Measurements from ENCODE around the gene ANKFN1.

Gene ANKFN1

DNA sequence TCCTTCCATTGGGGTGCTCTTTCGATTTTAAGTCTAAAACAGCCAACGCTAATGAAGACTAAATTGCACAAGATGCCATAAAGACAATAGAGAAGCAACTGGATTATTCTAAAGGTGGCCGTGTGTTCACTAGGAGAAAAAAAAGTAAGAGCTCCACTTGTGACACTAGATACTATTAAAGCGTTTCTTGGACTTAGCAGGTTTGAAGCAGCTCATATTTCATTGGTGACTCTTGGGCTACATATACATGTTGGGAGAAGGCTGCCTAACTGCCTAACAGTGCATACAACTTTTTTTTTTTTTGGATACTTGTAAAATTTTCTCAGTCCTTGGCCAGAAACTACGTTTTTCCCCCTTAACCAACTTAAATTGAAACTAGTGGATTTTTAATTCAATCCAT is 328.4 kb downstream of the ANKFN1 start:
- 97% methylated on average over 4 of the region's 5 CpGs for WGBS
- H3K4me1 ChIP-seq (ENCODE audit: insufficient read depth, low read length): no peaks in the 10 kb centered on the region

DNA sequence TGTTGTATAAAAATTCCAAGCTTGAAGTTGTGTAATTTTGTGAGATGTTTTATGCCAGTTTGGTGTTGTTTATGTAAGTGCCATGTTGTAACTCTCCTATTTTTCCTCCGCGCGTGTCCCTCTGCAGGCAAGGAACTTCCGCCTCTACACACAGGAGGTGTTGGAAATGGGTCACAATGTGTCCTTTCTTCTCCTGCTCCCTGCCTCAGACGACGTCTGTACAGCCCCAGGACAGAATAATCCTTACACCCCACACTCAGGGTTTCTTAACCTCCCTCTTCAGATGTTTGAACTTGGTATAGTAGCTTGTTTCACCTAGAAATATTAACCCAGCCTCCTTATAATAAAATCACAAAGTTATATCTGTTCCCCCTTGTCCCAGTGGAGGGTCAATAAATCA is 329.0 kb downstream of the ANKFN1 start:
- Histone ChIP-seq H3K27me3 (ENCODE audit: insufficient read depth, low read length) (no peaks in the 10 kb centered on the region), H3K27ac (ENCODE audit: low read depth, low read length) (no peak overlapping the region), H3K9me3 (ENCODE audit: insufficient read depth, low read depth, low read length) (no peaks in the 10 kb centered on the region), H3K9ac (ENCODE audit: low read depth, low read length) (no peak overlapping the region), H3K36me3 (ENCODE audit: insufficient read depth, low read length) (no peaks in the 10 kb centered on the region), H3K4me1 (ENCODE audit: insufficient read depth, low read length) (no peaks in the 10 kb centered on the region), H3K4me3 (ENCODE audit: low read length) (no peak overlapping the region)
- WGBS: 94% methylated on average over 6 of the region's 6 CpGs

More for the DNA sequence above, 328.4 kb downstream of the ANKFN1 start:
- no peaks in the 10 kb centered on the region for H3K36me3 ChIP-seq (ENCODE audit: insufficient read depth, low read length)
- H3K9me3 ChIP-seq (ENCODE audit: insufficient read depth, low read depth, low read length): no peaks in the 10 kb centered on the region
- no peak overlapping the region for H3K9ac ChIP-seq (ENCODE audit: low read depth, low read length)
- no peak overlapping the region for H3K4me3 ChIP-seq (ENCODE audit: low read length)
- H3K27ac ChIP-seq (ENCODE audit: low read depth, low read length): no peak overlapping the region
- no peaks in the 10 kb centered on the region for H3K27me3 ChIP-seq (ENCODE audit: insufficient read depth, low read length)

DNA sequence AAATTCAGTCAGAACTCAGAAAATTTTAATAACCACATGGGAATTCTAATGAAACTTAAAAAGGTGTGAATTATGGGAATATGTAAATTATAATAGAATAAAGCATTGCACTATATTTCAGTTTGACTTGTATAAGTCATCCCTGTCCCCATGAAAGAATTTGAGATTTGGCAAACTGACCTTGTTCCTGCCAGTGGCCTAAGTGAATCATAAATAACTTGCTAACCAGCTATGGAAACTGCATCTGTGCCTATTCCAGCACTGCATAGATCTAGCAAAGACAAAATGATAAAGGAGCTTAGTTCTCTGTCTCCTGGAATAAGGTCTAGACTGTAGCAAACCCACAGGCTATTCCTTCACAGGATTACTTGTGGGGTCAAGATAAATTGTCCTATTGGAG is 333.5 kb downstream of the ANKFN1 start:
- H3K36me3 ChIP-seq (ENCODE audit: insufficient read depth, low read length): no peaks in the 10 kb centered on the region
- H3K27me3 ChIP-seq (ENCODE audit: insufficient read depth, low read length): no peaks in the 10 kb centered on the region
- H3K4me3 ChIP-seq (ENCODE audit: low read length): no peak overlapping the region
- H3K27ac ChIP-seq (ENCODE audit: low read depth, low read length): no peak overlapping the region
- no peaks in the 10 kb centered on the region for H3K4me1 ChIP-seq (ENCODE audit: insufficient read depth, low read length)
- H3K9me3 ChIP-seq (ENCODE audit: insufficient read depth, low read depth, low read length): no peaks in the 10 kb centered on the region
- no peak overlapping the region for H3K9ac ChIP-seq (ENCODE audit: low read depth, low read length)

DNA sequence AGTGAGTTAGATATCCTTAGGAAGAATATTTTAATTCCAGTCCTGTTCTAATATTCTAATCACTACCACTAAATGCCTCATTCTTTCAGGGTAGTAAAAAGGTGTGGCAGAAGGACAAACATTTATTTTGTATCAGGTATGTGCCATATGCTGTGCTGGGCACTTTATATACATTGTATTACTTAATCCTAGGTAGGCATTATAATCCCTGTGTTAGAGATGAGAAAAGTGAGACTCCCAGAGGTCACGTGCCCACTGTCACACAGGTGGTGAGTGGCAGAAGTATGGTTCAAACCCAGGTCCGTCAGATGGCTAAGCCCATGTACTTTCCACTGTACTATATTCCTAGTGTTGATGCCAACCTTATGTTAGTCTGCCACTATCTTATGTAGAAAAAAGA is 335.5 kb downstream of the ANKFN1 start:
- Histone ChIP-seq H3K4me1 (ENCODE audit: insufficient read depth, low read length) (no peaks in the 10 kb centered on the region), H3K27me3 (ENCODE audit: insufficient read depth, low read length) (no peaks in the 10 kb centered on the region), H3K4me3 (ENCODE audit: low read length) (no peak overlapping the region), H3K9ac (ENCODE audit: low read depth, low read length) (no peak overlapping the region), H3K36me3 (ENCODE audit: insufficient read depth, low read length) (no peaks in the 10 kb centered on the region), H3K9me3 (ENCODE audit: insufficient read depth, low read depth, low read length) (no peaks in the 10 kb centered on the region), H3K27ac (ENCODE audit: low read depth, low read length) (no peak overlapping the region)
- WGBS: 97% methylated on average over 2 of the region's 2 CpGs

GRCh38 chr17:56489980-56490379 is 336.7 kb downstream of the ANKFN1 start:
- 91% methylated on average over 1 of the region's 2 CpGs for WGBS

DNA sequence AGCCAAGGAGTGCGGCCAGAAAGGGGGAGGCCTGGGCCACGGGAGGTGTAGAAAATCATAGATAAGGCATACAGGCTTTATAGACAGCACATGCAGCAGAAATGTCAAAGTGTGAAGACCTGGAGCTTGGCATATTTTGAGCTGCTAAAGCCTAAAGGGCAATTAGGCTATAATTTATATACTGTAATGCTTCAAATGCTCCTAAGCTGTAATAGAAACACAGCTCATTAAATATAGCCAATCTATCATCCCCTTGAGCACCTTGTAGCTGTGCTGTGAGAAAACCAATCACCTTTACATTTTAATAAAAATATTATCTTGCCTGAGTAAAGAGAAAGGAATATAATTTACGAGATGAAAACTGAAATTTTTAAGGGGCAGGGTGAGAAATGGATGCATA is 342.3 kb downstream of the ANKFN1 start:
- Histone ChIP-seq H3K9me3 (ENCODE audit: insufficient read depth, low read depth, low read length) (no peaks in the 10 kb centered on the region), H3K27me3 (ENCODE audit: insufficient read depth, low read length) (no peaks in the 10 kb centered on the region), H3K4me3 (ENCODE audit: low read length) (no peak overlapping the region), H3K9ac (ENCODE audit: low read depth, low read length) (no peak overlapping the region), H3K4me1 (ENCODE audit: insufficient read depth, low read length) (no peaks in the 10 kb centered on the region), H3K27ac (ENCODE audit: low read depth, low read length) (no peak overlapping the region), H3K36me3 (ENCODE audit: insufficient read depth, low read length) (no peaks in the 10 kb centered on the region)
- WGBS: 95% methylated on average over 3 of the region's 3 CpGs

More at GRCh38 chr17:56489980-56490379, 336.7 kb downstream of the ANKFN1 start:
- no peak overlapping the region for H3K4me3 ChIP-seq (ENCODE audit: low read length)
- H3K9me3 ChIP-seq (ENCODE audit: insufficient read depth, low read depth, low read length): no peaks in the 10 kb centered on the region
- no peak overlapping the region for H3K9ac ChIP-seq (ENCODE audit: low read depth, low read length)
- no peaks in the 10 kb centered on the region for H3K4me1 ChIP-seq (ENCODE audit: insufficient read depth, low read length)
- no peak overlapping the region for H3K27ac ChIP-seq (ENCODE audit: low read depth, low read length)
- no peaks in the 10 kb centered on the region for H3K27me3 ChIP-seq (ENCODE audit: insufficient read depth, low read length)
- no peaks in the 10 kb centered on the region for H3K36me3 ChIP-seq (ENCODE audit: insufficient read depth, low read length)

DNA sequence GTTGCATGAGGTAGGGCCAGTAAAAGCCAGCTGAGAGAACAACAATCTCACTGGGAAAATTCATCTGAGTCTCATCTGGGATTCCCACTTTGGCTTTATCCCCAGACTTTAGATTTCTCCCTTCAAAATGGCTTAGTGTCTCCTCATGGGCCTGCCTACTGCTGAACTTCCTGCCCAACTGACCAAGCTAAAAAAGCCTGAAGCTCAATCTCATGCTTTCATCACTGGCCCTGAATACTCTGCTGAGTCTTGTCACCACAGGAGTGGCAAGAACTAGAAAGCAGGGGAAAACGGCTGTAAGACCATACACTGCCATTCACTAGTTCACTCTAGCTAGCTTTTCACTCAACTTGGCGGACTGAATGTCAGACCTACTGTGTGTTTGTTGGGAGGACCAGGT is 343.9 kb downstream of the ANKFN1 start:
- Histone ChIP-seq H3K36me3 (ENCODE audit: insufficient read depth, low read length) (no peaks in the 10 kb centered on the region), H3K4me1 (ENCODE audit: insufficient read depth, low read length) (no peaks in the 10 kb centered on the region), H3K27ac (ENCODE audit: low read depth, low read length) (no peak overlapping the region), H3K9ac (ENCODE audit: low read depth, low read length) (no peak overlapping the region), H3K27me3 (ENCODE audit: insufficient read depth, low read length) (no peaks in the 10 kb centered on the region), H3K9me3 (ENCODE audit: insufficient read depth, low read depth, low read length) (no peaks in the 10 kb centered on the region), H3K4me3 (ENCODE audit: low read length) (no peak overlapping the region)
- 92% methylated on average over 2 of the region's 2 CpGs for WGBS

- Histone ChIP-seq H3K36me3 (ENCODE audit: insufficient read depth, low read length) (no peaks in the 10 kb centered on the region), H3K9me3 (ENCODE audit: insufficient read depth, low read depth, low read length) (no peaks in the 10 kb centered on the region)
- WGBS: 89% methylated on average over 1 of the region's 1 CpG
Observed at GRCh38 chr17:56499799-56500388, 346.6 kb downstream of the ANKFN1 start.

DNA sequence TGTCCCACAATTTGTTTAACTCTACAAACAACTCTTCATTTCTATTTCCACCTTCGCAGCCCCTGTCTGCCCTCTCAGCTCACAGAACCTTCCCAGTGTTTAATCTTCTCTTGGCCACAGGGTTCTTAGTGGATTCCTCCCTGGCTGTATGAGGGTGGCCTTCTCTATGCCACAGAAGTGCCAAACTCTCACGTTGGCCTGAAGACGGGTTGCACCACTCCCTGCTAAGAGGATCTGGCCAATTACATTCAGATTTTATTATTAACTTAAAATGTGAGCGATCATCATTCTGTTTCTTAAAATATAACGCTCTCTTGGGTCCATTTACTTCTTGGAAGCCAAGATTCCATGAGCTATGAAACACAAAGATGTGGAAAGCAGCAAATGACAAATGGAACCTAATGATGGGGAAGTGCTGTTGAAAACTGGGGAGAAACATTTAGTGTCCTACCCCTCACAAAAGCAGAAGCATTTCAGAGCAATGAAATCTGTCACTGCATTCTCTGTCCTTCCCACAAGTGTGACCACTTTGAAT is 348.9 kb downstream of the ANKFN1 start:
- H3K27ac ChIP-seq (ENCODE audit: low read depth, low read length): no peak overlapping the region
- no peak overlapping the region for H3K9ac ChIP-seq (ENCODE audit: low read depth, low read length)
- H3K9me3 ChIP-seq (ENCODE audit: insufficient read depth, low read depth, low read length): no peaks in the 10 kb centered on the region
- no peak overlapping the region for H3K4me3 ChIP-seq (ENCODE audit: low read length)
- H3K36me3 ChIP-seq (ENCODE audit: insufficient read depth, low read length): no peaks in the 10 kb centered on the region
- no peaks in the 10 kb centered on the region for H3K4me1 ChIP-seq (ENCODE audit: insufficient read depth, low read length)
- H3K27me3 ChIP-seq (ENCODE audit: insufficient read depth, low read length): no peaks in the 10 kb centered on the region
- WGBS: 89% methylated on average over 5 of the region's 5 CpGs

More at GRCh38 chr17:56499799-56500388, 346.6 kb downstream of the ANKFN1 start:
- Histone ChIP-seq H3K4me1 (ENCODE audit: insufficient read depth, low read length) (no peaks in the 10 kb centered on the region), H3K9ac (ENCODE audit: low read depth, low read length) (no peak overlapping the region), H3K4me3 (ENCODE audit: low read length) (no peak overlapping the region), H3K27me3 (ENCODE audit: insufficient read depth, low read length) (no peaks in the 10 kb centered on the region), H3K27ac (ENCODE audit: low read depth, low read length) (no peak overlapping the region)

GRCh38 chr17:56505154-56505756 is 352.0 kb downstream of the ANKFN1 start:
- no peak overlapping the region for H3K4me3 ChIP-seq (ENCODE audit: low read length)
- H3K9me3 ChIP-seq (ENCODE audit: insufficient read depth, low read depth, low read length): no peaks in the 10 kb centered on the region
- H3K27ac ChIP-seq (ENCODE audit: low read depth, low read length): no peak overlapping the region
- WGBS: 100% methylated on average over 2 of the region's 2 CpGs
- no peaks in the 10 kb centered on the region for H3K36me3 ChIP-seq (ENCODE audit: insufficient read depth, low read length)
- H3K4me1 ChIP-seq (ENCODE audit: insufficient read depth, low read length): no peaks in the 10 kb centered on the region
- no peaks in the 10 kb centered on the region for H3K27me3 ChIP-seq (ENCODE audit: insufficient read depth, low read length)
- H3K9ac ChIP-seq (ENCODE audit: low read depth, low read length): no peak overlapping the region

DNA sequence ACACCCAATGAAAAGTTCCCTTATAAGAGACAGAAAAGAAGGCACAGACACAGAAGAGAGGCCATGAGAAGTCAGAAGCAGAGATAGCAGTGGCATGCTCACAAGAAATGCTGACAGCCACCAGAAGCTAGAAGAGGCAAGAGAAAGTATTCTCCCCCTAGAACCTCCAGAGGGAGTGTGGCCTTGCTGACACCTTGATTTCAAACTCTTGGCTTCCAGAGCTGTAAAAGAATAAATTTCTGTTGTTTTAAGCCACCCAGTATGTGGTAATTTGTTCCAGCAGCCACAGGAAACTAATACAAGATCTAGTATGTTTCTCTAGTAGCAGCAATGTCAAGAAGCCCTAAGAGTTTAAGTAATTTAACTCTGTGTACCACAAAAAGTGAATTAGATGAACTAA is 353.1 kb downstream of the ANKFN1 start:
- no peak overlapping the region for H3K4me3 ChIP-seq (ENCODE audit: low read length)
- no peak overlapping the region for H3K9ac ChIP-seq (ENCODE audit: low read depth, low read length)

More for the DNA sequence above, 353.1 kb downstream of the ANKFN1 start:
- Histone ChIP-seq H3K27me3 (ENCODE audit: insufficient read depth, low read length) (no peaks in the 10 kb centered on the region), H3K27ac (ENCODE audit: low read depth, low read length) (no peak overlapping the region), H3K9me3 (ENCODE audit: insufficient read depth, low read depth, low read length) (no peaks in the 10 kb centered on the region), H3K4me1 (ENCODE audit: insufficient read depth, low read length) (no peaks in the 10 kb centered on the region), H3K36me3 (ENCODE audit: insufficient read depth, low read length) (no peaks in the 10 kb centered on the region)
